Esophagus squamous epithelium (tissue), 4 donors: ENCODE results near the gene IL1RAPL1.

Source experiments
- POLR2A ChIP-seq, 4 donors: fragments of 450-650 bp; IDR thresholded peaks; one replicate each; pipeline ENCODE4 v1.6.1; 2017; ENCODE audit warnings: antibody characterized with exemption in 4 of 4, mild to moderate bottlenecking in 4 of 4, moderate library complexity in 3 of 4
- TF ChIP-seq, protein P1 (sequence below), 6 experiments: fragments of 450-650 bp in 4 of 6; fragments of 200-600 bp in 2 of 6; sonication (generic) in 2 of 6; IDR thresholded peaks; one replicate each; pipeline ENCODE4 v1.5.1; 2016 to 2019; ENCODE audit warnings: antibody characterized with exemption in 6 of 6, mild to moderate bottlenecking in 4 of 6, moderate library complexity in 4 of 6

DNA sequence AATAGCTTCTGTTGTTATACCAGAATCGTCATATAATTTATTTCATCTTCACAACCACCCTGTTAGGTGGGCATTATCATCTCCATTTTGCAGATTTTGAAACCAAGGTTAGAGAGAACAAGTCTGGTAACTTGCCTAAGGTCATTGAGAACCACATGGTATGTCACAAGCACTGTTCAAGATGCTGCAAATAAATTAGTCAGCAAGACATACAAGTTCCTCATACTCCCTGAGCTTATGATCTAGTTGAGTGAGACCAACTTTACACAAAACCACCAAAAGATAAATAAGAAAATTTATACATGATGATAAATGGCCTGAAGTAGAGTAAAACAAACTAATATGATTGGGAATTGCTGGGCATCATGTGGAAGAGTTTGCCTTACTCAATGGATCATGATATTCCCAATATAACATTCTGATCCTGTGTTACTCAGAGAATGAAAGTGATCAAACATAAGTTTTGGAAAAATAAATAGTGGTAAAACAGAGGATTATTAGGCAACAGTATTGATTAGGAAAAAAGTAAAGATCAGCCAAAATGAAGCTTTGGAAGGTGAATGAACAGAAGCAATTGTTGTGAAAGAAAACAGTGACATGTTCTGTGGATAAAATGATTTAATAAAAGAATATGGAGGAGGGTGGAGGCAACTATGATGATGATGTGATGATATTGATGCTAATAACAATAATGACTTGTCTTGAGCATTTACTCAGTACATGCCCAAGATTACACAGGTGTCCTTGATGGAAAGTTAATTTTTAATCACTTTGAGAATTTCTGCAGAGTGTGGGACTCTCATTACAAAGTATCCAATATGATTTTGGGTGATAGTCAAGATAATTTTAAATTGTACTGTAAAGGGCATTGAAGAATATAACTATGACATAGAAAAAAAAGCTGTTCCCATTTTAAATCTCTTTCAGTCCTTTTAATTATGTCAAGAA lies 34.1 kb upstream of the IL1RAPL1 start:
- TF ChIP-seq, protein P1, sequence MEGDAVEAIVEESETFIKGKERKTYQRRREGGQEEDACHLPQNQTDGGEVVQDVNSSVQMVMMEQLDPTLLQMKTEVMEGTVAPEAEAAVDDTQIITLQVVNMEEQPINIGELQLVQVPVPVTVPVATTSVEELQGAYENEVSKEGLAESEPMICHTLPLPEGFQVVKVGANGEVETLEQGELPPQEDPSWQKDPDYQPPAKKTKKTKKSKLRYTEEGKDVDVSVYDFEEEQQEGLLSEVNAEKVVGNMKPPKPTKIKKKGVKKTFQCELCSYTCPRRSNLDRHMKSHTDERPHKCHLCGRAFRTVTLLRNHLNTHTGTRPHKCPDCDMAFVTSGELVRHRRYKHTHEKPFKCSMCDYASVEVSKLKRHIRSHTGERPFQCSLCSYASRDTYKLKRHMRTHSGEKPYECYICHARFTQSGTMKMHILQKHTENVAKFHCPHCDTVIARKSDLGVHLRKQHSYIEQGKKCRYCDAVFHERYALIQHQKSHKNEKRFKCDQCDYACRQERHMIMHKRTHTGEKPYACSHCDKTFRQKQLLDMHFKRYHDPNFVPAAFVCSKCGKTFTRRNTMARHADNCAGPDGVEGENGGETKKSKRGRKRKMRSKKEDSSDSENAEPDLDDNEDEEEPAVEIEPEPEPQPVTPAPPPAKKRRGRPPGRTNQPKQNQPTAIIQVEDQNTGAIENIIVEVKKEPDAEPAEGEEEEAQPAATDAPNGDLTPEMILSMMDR (IDR thresholded peaks at IDR 0.05): no peak
- TF ChIP-seq POLR2A (IDR thresholded peaks at IDR 0.05): no peak
